GM12875 (cell line): ENCODE results near the gene VANGL1.

ENCODE experiments used
- H3K4me3 ChIP-seq: one replicate; pipeline ENCODE4 v1.5.1; 2011; ENCODE audit warnings: low read depth, low read length, control low read depth
- TF ChIP-seq, protein P1 (sequence below): IDR thresholded peaks from 2 replicates; pipeline ENCODE4 v1.5.1; 2011; ENCODE audit warnings: low read depth, mild to moderate bottlenecking, control low read depth, inconsistent platforms, low read length, moderate library complexity, borderline replicate concordance; ENCODE audit not compliant: insufficient read depth

VANGL1 gene

DNA sequence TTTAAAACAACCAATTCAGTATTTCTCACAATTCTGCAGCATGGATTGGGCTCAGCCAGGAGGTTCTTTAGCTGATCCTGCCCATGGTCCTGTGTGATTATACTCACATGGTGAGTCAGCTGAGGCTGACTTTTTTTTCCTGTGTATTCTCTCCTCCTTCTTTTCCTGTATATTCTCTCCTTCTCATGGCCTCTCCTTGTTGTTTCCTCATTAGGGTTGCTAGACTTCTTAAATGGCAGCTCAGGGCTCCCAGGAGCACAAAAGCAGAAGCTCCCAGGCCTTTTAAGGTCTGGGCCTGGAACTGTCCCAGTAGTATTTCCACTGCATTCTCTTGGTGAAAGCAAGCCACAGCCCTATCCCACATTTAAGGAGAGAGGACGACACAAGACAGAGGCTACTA is 26.8 kb downstream of the VANGL1 start:
- TF ChIP-seq, protein P1, sequence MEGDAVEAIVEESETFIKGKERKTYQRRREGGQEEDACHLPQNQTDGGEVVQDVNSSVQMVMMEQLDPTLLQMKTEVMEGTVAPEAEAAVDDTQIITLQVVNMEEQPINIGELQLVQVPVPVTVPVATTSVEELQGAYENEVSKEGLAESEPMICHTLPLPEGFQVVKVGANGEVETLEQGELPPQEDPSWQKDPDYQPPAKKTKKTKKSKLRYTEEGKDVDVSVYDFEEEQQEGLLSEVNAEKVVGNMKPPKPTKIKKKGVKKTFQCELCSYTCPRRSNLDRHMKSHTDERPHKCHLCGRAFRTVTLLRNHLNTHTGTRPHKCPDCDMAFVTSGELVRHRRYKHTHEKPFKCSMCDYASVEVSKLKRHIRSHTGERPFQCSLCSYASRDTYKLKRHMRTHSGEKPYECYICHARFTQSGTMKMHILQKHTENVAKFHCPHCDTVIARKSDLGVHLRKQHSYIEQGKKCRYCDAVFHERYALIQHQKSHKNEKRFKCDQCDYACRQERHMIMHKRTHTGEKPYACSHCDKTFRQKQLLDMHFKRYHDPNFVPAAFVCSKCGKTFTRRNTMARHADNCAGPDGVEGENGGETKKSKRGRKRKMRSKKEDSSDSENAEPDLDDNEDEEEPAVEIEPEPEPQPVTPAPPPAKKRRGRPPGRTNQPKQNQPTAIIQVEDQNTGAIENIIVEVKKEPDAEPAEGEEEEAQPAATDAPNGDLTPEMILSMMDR = no peak
- H3K4me3 ChIP-seq = no peak overlapping the region

GRCh38 chr1:115669002-115669673 is 27.4 kb downstream of the VANGL1 start:
- no peak overlapping the region for H3K4me3 ChIP-seq
- TF ChIP-seq, protein P1 = no peak

DNA sequence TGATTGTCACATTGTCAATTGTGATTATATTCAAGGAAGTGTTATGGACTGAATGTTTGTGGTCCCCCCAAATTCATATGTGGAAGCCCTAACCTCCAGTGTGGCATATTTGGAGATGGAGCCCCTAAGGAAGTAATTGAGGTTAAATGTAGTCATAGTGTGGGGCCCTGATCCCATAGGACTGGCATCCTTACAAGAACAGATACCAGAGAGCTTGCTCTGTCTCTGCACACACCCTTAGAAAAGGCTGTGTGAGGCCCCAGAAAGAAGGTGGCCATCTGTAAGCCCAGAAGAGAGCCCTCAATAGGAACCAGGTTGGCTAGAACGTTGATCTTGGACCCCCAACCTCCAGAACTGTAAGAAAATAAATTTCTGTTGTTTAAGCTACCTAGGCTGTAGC is 28.1 kb downstream of the VANGL1 start:
- H3K4me3 ChIP-seq = no peak overlapping the region
- TF ChIP-seq, protein P1 = no peak

DNA sequence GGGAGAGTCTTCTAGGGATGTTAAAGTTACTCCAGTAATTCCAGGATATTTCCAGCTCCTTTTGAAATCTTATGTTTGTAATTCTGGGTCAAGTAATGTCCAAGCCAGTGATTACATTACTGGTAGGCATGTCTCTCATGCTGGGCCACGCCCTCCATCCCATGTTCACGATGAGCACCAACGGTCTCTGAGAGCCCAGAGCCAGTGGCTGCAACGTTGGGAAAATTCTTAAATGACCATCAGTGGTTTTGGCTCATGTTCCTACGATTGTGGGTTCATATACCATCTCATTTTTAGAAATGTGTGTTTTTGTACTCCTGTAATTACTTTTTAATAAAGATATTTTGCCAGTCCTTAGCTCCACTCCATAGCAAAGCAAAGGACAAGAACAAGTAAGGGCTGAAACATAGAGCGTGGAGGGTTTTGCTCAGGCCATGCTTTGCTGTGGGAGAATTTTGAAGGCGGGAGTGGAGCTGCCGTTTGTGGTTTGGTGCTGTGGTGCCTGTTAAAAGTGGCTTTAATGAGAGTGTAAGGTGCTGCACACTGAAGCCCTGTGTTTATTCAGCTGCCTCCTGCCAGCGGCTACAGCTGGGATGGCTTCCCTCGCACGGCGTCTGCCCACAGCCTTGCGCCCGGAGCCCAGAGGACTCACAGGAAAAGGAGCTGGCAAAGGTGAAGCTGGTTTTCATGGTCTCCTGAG is 28.9 kb downstream of the VANGL1 start:
- TF ChIP-seq, protein P1 = no peak
- no peak overlapping the region for H3K4me3 ChIP-seq

DNA sequence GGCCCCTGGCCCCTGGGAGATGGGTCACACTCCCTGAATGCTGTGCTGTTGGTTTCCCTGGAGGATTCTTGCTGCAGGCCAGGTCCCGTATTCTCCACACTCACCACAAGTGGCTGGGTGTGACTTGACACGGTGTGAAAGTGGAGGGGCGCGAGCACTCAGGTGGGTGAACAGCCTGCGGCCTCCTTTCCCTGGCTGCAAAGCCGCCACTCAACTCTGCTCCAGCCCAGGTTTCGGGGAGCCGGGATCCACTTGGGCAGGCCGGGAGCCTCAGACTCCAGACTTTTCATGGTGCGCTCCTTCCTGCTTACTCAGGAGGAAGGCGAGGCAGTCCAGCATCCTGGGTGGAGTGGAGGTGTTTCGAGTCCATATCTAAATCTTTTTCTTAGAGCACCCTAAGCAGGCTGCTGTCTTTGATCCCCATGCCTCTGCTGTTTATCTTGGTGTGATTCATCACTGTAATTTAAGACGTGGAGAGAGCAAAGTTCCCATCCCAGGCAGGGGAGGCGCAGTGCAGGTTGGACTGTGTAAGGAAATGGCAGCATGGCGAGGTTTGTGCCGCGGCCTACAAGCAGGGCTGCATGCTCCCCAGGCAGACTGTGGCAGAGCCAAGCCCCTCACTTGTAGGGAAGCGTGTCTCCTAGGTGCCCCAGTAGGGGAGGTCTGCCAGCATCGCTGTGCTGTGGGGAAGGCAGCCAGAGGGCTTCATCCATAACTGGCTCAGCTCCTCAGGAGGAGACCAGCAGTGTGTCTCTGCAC is 29.6 kb downstream of the VANGL1 start:
- TF ChIP-seq, protein P1 = no peak
- H3K4me3 ChIP-seq = no peak overlapping the region

- TF ChIP-seq, protein P1 = no peak
- no peak overlapping the region for H3K4me3 ChIP-seq
These were observed 30.6 kb downstream of the VANGL1 start for GRCh38 chr1:115672224-115673009.
